ENCODE data around the gene MBD5. TPM values are rescaled to one million over a fixed set of nuclear protein-coding genes. Genes with fewer than 3 reads are reported as not detected.
A peak's percentile ranks its signal among the peaks of the same experiment; 100 is the strongest.

The MBD5 gene
- total RNA-seq, 1 experiment from 2014 or later = 33.9 TPM

DNA sequence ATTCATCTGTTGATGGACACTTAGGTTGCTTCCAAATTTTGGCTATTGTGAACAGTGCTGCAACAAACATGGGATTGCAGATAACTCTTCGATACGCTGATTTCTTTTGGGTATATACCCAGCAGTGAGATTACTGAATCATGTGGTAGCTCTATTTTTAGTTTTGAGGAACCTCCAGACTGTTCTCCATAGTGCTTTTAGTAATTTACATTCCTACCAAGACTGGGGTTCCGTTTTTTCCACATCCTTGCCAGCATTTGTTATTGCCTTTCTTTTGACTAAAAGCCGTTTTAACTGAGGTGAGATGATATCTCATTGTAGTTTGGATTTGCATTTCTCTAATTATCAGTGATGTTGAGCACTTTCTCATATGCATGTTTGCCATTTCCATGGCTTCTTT, 200.3 kb downstream of the MBD5 start:
- H3K27ac Mint-ChIP-seq (ENCODE audit: low read depth, unreplicated experiment) = no peak overlapping the region
- peaks cover 28% of the 10 kb centered on the region for H3K9me3 Mint-ChIP-seq (ENCODE audit: unreplicated experiment)
- H3K4me1 Mint-ChIP-seq (ENCODE audit: insufficient read depth, unreplicated experiment) = no peaks in the 10 kb centered on the region
- BruUV-seq (replicated peaks) = no TSS peak
- H3K36me3 Mint-ChIP-seq (ENCODE audit: insufficient read depth, unreplicated experiment) = peaks cover 9% of the 10 kb centered on the region
- no peak for TF ChIP-seq CTCF (IDR thresholded peaks at IDR 0.05; ENCODE audit: unreplicated experiment)
- intact Hi-C loops (cut with micrococcal nuclease) = no loop called here
- POLR2A ChIA-PET = no interaction called here
- CTCF ChIA-PET = interaction anchor here (0.7 kb wide), 1 partner anchor 86 kb away, joined by 3 read pairs; no protein-coding TSS in a partner anchor
- no peak for DNase-seq (ENCODE audit: unreplicated experiment)
- no peaks in the 10 kb centered on the region for H3K27me3 Mint-ChIP-seq (ENCODE audit: insufficient read depth, unreplicated experiment)
- no peak overlapping the region for H3K4me3 Mint-ChIP-seq (ENCODE audit: unreplicated experiment)

DNA sequence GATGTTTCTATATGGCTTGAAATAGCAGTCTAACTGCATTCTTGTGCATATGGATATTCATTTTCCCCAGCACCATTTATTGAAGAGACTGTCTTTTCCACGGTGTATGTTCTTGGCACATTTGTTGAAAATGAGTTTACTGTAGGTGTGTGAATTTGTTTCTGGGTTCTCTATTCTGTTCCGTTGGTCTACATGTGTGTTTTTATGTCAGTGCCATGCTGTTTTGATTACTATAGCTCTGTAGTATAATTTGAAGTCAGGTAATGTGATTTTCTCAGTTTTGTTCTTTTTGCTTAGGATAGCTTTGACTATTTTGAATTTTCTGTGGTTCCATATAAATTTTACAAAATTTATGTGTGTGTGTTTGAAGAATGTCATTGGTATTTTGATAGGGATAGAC, 201.0 kb downstream of the MBD5 start:
- no TSS peak for BruUV-seq (replicated peaks)
- no peak for DNase-seq (ENCODE audit: unreplicated experiment)
- no peaks in the 10 kb centered on the region for H3K27me3 Mint-ChIP-seq (ENCODE audit: insufficient read depth, unreplicated experiment)
- H3K4me3 Mint-ChIP-seq (ENCODE audit: unreplicated experiment) = no peak overlapping the region
- ChIA-PET CTCF (interaction anchor here (0.7 kb wide), 1 partner anchor 87 kb away, joined by 3 read pairs; no protein-coding TSS in a partner anchor), POLR2A (no interaction called here)
- H3K36me3 Mint-ChIP-seq (ENCODE audit: insufficient read depth, unreplicated experiment) = peaks cover 9% of the 10 kb centered on the region
- intact Hi-C loops (cut with micrococcal nuclease) = no loop called here
- H3K27ac Mint-ChIP-seq (ENCODE audit: low read depth, unreplicated experiment) = no peak overlapping the region
- H3K4me1 Mint-ChIP-seq (ENCODE audit: insufficient read depth, unreplicated experiment) = no peaks in the 10 kb centered on the region
- H3K9me3 Mint-ChIP-seq (ENCODE audit: unreplicated experiment) = peaks cover 28% of the 10 kb centered on the region
- TF ChIP-seq CTCF (IDR thresholded peaks at IDR 0.05; ENCODE audit: unreplicated experiment) = no peak

GRCh38 chr2:148231858-148232257, 211.0 kb downstream of the MBD5 start:
- Mint-ChIP-seq H3K36me3 (ENCODE audit: insufficient read depth, unreplicated experiment) (peaks cover 10% of the 10 kb centered on the region), H3K4me1 (ENCODE audit: insufficient read depth, unreplicated experiment) (no peaks in the 10 kb centered on the region), H3K4me3 (ENCODE audit: unreplicated experiment) (no peak overlapping the region), H3K9me3 (ENCODE audit: unreplicated experiment) (peaks cover 19% of the 10 kb centered on the region), H3K27ac (ENCODE audit: low read depth, unreplicated experiment) (no peak overlapping the region), H3K27me3 (ENCODE audit: insufficient read depth, unreplicated experiment) (no peaks in the 10 kb centered on the region)
- CTCF ChIA-PET = no interaction called here
- no peak for DNase-seq (ENCODE audit: unreplicated experiment)
- no TSS peak for BruUV-seq (replicated peaks)
- POLR2A ChIA-PET = no interaction called here
- intact Hi-C loops (cut with micrococcal nuclease) = no loop called here
- TF ChIP-seq CTCF (IDR thresholded peaks at IDR 0.05; ENCODE audit: unreplicated experiment) = no peak

GRCh38 chr2:148234143-148234542, 213.3 kb downstream of the MBD5 start:
- Mint-ChIP-seq H3K4me1 (ENCODE audit: insufficient read depth, unreplicated experiment) (no peaks in the 10 kb centered on the region), H3K27ac (ENCODE audit: low read depth, unreplicated experiment) (no peak overlapping the region), H3K36me3 (ENCODE audit: insufficient read depth, unreplicated experiment) (peaks cover 19% of the 10 kb centered on the region), H3K4me3 (ENCODE audit: unreplicated experiment) (no peak overlapping the region), H3K9me3 (ENCODE audit: unreplicated experiment) (peaks cover 21% of the 10 kb centered on the region), H3K27me3 (ENCODE audit: insufficient read depth, unreplicated experiment) (no peaks in the 10 kb centered on the region)
- no peak for DNase-seq (ENCODE audit: unreplicated experiment)
- CTCF ChIA-PET = no interaction called here
- intact Hi-C loops (cut with micrococcal nuclease) = no loop called here
- BruUV-seq (replicated peaks) = TSS peak; percentile 15
- TF ChIP-seq CTCF (IDR thresholded peaks at IDR 0.05; ENCODE audit: unreplicated experiment) = no peak
- POLR2A ChIA-PET = no interaction called here

Measured in MCF 10A (cell line).